Measurements from ENCODE around the gene ATP1A1.

GRCh38 chr1:116402333-116402732 lies 29.3 kb downstream of the ATP1A1 start:
- TF ChIP-seq MAX (IDR thresholded peaks at IDR 0.05; ENCODE audit: low read depth, low read length): no peak
- no peak for TF ChIP-seq POLR2A (IDR thresholded peaks at IDR 0.05; ENCODE audit: extremely low read depth, insufficient read length)
